ENCODE measurements around the gene ARID1B.
A peak's percentile ranks its signal among the peaks of the same experiment; 100 is the strongest.

The ARID1B gene

DNA sequence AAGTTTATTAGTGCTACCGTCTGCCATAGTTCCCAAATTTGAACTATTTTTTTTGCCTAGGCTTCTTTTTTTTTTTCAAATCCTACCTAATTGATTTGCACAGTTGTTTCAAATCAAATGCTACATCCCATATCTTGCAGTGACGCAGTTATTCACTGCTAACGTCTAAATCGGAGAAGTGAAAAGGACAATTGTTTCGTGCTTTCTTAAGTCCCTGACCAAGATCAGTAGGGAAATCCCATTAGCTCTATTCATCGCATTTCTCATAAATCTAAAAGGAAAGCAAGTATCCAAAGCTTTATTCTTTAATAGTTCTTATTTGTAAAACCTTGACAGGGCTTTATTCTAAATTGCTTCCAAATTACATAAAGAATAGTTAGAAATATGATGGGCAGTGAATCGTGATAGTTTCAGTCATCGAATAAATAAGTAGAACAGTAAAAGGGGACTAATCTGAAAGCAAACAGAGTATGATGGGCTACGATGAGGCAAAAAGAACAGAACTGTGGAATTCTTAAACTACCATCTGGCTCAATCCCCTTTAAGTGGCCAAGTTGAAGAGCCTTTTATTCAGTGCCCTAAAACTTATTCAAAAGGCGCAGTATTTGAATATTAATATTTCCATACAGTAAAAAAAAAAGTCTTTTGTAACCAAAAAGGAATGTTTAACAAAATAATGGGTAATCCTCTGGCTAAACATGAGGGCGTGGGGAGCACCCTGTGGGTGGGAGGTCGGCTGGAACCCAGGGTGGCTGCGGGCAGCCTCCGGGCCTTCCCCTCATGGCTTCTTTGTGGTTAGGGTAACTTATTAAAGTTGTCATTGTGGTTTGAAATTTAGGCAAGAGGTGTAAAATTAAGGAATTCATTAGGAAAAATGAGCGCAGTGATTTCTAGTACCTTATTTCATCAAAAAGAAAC is 3.0 kb upstream of the ARID1B start:
- no peak for DNase-seq (ENCODE audit: low read depth)

- DNase-seq (ENCODE audit: low read depth), result no peak
Observed at GRCh38 chr6:156774863-156775405, 2.2 kb upstream of the ARID1B start.

DNA sequence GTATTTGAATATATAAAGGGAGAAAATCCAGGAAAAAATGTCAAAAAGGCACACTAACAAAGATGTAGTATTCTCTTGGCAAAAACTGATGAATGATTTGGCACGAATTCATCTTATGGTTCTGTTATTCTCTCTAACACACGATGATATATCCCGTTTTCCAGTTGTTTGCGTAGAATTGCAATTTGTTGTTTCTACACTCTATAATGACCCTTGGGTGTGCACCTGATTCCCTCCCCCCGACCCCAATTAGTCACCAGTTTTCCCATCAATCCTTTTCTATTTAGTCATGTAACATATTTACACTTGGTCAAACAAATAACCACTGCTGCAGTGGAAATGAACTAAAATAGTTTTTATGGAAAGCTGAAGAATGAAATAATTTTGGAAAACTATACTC is 1.5 kb upstream of the ARID1B start:
- no peak for DNase-seq (ENCODE audit: low read depth)

- no peak for DNase-seq (ENCODE audit: low read depth)
Observed at GRCh38 chr6:156776470-156776839, 723 bp upstream of the ARID1B start.

DNA sequence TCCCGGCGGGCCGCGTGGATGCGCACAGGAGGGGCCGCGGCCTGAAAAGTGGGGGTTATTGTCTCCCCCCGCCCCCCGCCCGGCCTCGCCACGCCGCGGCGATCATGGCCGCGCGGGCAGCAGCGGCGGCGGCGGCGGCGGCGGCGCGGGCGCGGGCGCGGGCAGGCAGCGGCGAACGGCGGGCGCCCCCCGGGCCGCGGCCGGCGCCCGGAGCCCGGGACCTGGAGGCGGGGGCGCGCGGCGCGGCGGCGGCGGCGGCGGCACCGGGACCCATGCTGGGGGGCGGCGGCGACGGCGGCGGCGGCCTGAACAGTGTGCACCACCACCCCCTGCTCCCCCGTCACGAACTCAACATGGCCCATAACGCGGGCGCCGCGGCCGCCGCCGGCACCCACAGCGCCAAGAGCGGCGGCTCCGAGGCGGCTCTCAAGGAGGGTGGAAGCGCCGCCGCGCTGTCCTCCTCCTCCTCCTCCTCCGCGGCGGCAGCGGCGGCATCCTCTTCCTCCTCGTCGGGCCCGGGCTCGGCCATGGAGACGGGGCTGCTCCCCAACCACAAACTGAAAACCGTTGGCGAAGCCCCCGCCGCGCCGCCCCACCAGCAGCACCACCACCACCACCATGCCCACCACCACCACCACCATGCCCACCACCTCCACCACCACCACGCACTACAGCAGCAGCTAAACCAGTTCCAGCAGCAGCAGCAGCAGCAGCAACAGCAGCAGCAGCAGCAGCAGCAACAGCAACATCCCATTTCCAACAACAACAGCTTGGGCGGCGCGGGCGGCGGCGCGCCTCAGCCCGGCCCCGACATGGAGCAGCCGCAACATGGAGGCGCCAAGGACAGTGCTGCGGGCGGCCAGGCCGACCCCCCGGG is 637 bp downstream of the ARID1B start:
- no peak for DNase-seq (ENCODE audit: low read depth)

DNA sequence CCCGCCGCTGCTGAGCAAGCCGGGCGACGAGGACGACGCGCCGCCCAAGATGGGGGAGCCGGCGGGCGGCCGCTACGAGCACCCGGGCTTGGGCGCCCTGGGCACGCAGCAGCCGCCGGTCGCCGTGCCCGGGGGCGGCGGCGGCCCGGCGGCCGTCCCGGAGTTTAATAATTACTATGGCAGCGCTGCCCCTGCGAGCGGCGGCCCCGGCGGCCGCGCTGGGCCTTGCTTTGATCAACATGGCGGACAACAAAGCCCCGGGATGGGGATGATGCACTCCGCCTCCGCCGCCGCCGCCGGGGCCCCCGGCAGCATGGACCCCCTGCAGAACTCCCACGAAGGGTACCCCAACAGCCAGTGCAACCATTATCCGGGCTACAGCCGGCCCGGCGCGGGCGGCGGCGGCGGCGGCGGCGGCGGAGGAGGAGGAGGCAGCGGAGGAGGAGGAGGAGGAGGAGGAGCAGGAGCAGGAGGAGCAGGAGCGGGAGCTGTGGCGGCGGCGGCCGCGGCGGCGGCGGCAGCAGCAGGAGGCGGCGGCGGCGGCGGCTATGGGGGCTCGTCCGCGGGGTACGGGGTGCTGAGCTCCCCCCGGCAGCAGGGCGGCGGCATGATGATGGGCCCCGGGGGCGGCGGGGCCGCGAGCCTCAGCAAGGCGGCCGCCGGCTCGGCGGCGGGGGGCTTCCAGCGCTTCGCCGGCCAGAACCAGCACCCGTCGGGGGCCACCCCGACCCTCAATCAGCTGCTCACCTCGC is 1.5 kb downstream of the ARID1B start:
- no peak for DNase-seq (ENCODE audit: low read depth)

DNA sequence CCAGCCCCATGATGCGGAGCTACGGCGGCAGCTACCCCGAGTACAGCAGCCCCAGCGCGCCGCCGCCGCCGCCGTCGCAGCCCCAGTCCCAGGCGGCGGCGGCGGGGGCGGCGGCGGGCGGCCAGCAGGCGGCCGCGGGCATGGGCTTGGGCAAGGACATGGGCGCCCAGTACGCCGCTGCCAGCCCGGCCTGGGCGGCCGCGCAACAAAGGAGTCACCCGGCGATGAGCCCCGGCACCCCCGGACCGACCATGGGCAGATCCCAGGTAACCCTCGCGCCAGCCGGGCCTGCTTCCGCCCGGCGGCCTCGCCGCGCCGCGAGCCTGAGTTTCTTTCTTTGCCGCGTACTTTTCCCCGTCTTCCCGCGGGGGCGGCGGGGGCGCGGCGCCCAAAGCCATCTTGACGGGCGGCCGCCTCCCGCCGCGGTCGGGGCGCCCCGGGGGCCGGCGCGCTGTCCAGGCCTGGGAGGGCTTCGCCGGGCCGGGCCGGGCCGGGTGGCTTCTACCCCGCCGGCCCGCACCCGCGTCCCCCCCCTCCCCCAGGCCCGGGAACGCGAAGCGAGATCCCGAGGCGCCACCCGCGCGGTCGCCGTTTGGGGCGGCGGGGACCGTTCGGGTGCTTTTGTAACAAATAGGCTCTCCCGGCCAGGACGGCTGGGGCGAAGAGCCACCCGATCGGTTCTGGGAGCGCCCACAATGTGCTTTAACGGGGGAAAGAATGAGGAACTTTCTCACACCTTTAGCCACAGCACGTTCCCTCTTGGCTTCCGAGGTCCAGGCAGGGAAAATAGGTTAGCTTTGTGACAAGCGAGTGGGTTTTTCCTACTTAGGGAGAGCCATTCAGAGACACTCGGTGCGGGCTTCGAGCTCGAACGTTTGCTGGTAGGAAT is 2.3 kb downstream of the ARID1B start:
- DNase-seq (ENCODE audit: low read depth), result no peak

DNA sequence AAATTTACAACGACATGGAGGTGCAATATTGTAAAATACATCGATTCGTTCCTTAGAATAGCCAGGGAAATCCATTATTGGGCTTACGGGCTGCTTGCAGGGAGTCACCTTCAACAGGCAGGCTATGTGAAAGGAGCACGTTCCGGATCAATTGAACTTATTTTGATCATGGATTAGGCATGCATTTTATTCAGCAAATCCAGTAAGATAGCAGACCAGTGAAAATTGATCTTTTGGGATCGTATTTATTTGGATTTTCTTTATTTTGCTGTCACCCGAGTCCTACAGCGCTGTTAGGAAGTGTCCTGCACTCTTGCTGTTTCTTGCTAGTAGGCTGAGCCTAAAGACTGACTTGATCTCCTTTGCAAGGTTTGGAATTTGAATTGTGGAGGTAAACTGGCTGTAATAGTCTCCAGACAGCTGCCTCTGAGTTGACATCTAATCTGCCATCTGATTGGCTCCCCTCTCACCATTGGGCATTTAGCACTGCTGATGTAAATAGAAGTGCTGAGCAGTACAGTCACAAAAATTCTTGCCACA is 3.0 kb downstream of the ARID1B start:
- DNase-seq (ENCODE audit: low read depth), result peak; percentile 84

- DNase-seq (ENCODE audit: low read depth), result no peak
Observed at GRCh38 chr6:156780962-156781853, 4.0 kb downstream of the ARID1B start.

GRCh38 chr6:156781861-156782631 is 4.9 kb downstream of the ARID1B start:
- DNase-seq (ENCODE audit: low read depth), result no peak

- no peak for DNase-seq (ENCODE audit: low read depth)
Observed at GRCh38 chr6:156782691-156783320, 5.6 kb downstream of the ARID1B start.

DNA sequence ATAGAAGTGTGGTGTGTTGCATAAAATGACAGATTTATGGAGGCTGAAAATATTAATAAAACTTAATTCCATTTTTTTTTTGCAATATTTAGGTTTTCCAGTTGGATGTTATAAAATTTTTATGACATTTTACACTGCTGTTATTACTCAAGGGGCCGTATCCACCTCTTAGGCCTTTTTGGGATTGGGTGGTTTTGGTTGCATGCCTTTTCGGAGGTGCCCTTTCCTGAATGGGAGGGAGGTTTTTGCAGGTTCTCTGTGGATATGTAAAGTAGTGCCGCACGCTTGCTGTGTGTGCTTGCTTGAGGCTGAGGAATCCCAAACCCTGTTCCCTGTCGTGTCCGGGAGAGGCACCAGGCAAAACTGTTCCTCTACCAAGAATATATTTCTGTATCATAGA is 6.8 kb downstream of the ARID1B start:
- DNase-seq (ENCODE audit: low read depth), result no peak

DNA sequence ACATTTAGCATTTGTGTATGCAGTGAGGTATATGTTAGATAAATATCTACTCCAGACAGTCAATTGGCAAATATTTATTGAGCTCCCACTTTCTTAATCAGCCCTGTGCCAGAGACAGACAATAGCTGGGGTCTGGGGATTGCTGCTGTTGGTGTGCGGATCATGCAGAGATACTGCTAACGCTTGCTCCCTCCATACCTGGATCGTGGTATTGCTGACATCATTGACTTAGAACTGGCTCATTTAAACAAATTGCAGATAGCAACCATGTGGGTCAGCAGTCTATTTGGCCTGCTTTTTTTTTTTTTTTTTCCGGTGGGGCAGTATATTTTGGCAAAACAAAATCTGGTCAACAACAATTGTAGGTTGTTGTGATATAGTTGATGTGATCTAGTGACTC is 9.5 kb downstream of the ARID1B start:
- DNase-seq (ENCODE audit: low read depth), result no peak

DNA sequence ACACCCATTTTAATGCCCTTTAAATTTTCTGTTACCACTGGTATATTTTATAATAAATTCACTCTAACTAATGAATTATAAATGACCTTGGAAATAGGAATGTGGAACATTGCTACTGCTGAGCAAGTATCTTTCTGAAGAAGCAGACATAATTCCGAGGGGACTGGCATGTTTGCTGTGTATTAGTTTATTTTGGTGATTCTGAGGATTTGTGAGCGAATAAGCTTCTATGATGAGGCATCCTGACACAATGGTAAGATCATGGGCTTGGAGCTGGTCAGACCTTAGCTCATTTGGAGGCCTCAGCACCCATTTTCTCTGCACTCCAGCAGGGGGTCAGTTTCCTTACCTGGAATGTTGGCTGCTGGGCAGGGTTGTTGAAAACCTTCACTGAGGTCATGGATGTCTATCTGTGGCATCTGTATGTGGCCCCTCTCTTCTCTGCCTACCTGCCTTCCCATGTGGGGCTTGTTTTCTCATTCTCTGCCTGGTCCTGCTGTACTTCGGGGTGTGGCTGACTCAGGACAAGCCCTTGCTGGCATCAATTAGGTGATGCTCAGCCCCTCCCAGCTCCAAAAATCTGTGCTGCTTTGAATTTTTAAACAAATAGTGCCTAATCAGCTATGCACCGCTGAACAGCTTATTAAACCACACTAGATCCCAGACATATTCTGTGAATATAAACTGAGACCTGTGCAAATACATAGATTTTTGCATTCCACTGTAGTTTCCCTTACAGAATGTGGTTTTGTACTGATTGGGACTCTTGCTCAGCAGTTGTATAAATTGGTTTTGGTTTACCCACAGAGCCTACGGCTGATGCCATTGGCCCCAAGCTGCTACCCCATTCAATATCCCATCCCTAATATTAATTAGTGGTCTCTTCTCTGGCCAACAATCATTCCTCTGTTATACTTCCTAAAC is 10.7 kb downstream of the ARID1B start:
- DNase-seq (ENCODE audit: low read depth), result no peak

GRCh38 chr6:156789081-156789943 is 12.1 kb downstream of the ARID1B start:
- no peak for DNase-seq (ENCODE audit: low read depth)

- no peak for DNase-seq (ENCODE audit: low read depth)
Observed at GRCh38 chr6:156790711-156791319, 13.6 kb downstream of the ARID1B start.

Data from fibroblast of the conjunctiva (primary cell).